Body of pancreas (tissue), 4 donors: ENCODE data around the gene KPNA3.

Experiments used
- POLR2A ChIP-seq, 3 donors: fragments of 450-650 bp; IDR thresholded peaks; one replicate each; pipeline ENCODE4 v1.6.1; 2016; ENCODE audit warnings: antibody characterized with exemption in 3 of 3, mild to moderate bottlenecking in 2 of 3
- TF ChIP-seq, protein P1 (sequence below), 7 experiments: fragments of 450-650 bp in 4 of 7; fragments of 200-600 bp in 3 of 7; sonication (generic) in 3 of 7; IDR thresholded peaks; one replicate each; pipeline ENCODE4 v1.5.1; 2016 to 2019; ENCODE audit warnings: antibody characterized with exemption in 7 of 7

DNA sequence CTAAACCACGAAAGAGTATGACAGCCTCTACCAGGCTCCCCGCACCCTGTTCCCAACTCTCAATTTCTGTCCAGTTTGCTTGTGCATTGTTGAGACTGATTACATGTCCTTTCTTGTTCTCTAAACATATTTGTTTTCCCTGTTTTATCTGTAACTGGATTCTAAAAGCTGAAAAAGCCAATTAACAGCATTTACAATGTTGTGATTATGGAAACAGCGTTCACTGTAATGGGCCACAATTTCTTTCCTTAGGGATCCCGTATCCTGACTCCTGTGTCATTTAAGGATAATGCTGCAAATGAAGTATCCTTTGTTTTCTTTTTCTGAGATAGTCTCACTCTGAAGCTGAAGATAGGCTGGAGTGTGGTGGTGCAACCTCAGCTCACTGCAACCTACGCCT, 121.7 kb downstream of the KPNA3 start:
- TF ChIP-seq, protein P1, sequence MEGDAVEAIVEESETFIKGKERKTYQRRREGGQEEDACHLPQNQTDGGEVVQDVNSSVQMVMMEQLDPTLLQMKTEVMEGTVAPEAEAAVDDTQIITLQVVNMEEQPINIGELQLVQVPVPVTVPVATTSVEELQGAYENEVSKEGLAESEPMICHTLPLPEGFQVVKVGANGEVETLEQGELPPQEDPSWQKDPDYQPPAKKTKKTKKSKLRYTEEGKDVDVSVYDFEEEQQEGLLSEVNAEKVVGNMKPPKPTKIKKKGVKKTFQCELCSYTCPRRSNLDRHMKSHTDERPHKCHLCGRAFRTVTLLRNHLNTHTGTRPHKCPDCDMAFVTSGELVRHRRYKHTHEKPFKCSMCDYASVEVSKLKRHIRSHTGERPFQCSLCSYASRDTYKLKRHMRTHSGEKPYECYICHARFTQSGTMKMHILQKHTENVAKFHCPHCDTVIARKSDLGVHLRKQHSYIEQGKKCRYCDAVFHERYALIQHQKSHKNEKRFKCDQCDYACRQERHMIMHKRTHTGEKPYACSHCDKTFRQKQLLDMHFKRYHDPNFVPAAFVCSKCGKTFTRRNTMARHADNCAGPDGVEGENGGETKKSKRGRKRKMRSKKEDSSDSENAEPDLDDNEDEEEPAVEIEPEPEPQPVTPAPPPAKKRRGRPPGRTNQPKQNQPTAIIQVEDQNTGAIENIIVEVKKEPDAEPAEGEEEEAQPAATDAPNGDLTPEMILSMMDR (IDR thresholded peaks at IDR 0.05), result no peak
- TF ChIP-seq POLR2A (IDR thresholded peaks at IDR 0.05), result no peak
